Measurements from ENCODE around the gene BCL7C. TPM values are rescaled to one million over a fixed set of nuclear protein-coding genes. Genes with fewer than 3 reads are reported as not detected.

The BCL7C gene
- total and polyA plus RNA-seq, 2 of the 13 experiments (the other 11 are each of a cell fraction or from before 2014, with no cell fraction given), result 17.7 to 33.8 TPM

DNA sequence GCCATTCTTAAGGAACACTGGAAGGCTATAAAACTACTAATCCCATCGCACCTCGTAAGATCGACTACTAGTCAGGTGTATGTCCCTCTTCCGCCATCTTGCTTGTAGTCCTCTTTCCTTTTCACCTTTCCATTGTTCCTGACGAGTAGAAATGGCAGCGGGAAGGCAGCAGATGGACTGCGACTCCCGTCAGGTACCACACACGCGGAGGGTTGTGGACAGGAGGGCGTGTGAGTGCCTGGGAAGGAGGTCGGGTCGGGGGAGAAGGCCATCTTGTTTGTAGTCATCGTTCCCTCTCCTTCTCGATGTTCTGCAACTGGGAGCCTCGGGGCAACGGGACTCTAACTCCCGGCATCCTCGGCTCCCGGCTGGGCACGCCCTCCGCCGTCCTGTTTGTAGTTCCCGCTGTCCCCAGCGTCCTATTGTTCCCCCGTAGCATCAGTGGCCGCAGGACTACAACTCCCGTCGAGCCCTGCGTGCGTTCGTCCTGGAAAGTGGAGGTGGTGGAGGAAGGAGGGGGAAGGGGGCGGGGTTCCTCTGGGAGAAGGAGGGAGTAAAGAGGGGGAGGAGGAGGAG is 29.2 kb upstream of the BCL7C start (continued):
- TF ChIP-seq ZNF878 (CRISPR knock-in tag; IDR thresholded peaks at IDR 0.05) (no peak), NCOA1 (CRISPR knock-in tag; IDR thresholded peaks at IDR 0.05) (no peak; the same call in none of the 2 replicates), ZSCAN31 (CRISPR knock-in tag; IDR thresholded peaks at IDR 0.05; ENCODE audit: low read depth) (peak; percentile 16; the same call in 1 of the 2 replicates), BCL6 (CRISPR knock-in tag; IDR thresholded peaks at IDR 0.05) (peak; percentile 68; the same call in 1 of the 2 replicates), ZNF143 (CRISPR knock-in tag; IDR thresholded peaks at IDR 0.05) (peak; percentile 74), THAP9 (CRISPR knock-in tag; IDR thresholded peaks at IDR 0.05; ENCODE audit: borderline replicate concordance) (peak; percentile 83; the same call in 1 of the 2 replicates), YEATS2 (CRISPR knock-in tag; IDR thresholded peaks at IDR 0.05; ENCODE audit: borderline replicate concordance) (no peak; the same call in 1 of the 2 replicates), PATZ1 (CRISPR knock-in tag; IDR thresholded peaks at IDR 0.05) (no peak), ZNF747 (CRISPR knock-in tag; IDR thresholded peaks at IDR 0.05; ENCODE audit: borderline replicate concordance) (peak; percentile 51; the same call in 1 of the 2 replicates), ZBTB42 (CRISPR knock-in tag; IDR thresholded peaks at IDR 0.05) (no peak; the same call in 1 of the 2 replicates), ZNF383 (CRISPR knock-in tag; IDR thresholded peaks at IDR 0.05; ENCODE audit: borderline replicate concordance) (no peak), KAT2B (IDR thresholded peaks at IDR 0.05; ENCODE audit: borderline replicate concordance, low read depth, low read length) (no peak), AGO2 (optimal IDR thresholded peaks at IDR 0.05; ENCODE audit: low read depth, low read length) (no peak), ZNF10 (CRISPR knock-in tag; IDR thresholded peaks at IDR 0.05; ENCODE audit: borderline replicate concordance, low read depth) (no peak)
- TF ChIP-seq, protein P1, sequence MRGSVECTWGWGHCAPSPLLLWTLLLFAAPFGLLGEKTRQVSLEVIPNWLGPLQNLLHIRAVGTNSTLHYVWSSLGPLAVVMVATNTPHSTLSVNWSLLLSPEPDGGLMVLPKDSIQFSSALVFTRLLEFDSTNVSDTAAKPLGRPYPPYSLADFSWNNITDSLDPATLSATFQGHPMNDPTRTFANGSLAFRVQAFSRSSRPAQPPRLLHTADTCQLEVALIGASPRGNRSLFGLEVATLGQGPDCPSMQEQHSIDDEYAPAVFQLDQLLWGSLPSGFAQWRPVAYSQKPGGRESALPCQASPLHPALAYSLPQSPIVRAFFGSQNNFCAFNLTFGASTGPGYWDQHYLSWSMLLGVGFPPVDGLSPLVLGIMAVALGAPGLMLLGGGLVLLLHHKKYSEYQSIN (CRISPR knock-in tag; IDR thresholded peaks at IDR 0.05; ENCODE audit: borderline replicate concordance), result no peak
- TF ChIP-seq, protein P2, sequence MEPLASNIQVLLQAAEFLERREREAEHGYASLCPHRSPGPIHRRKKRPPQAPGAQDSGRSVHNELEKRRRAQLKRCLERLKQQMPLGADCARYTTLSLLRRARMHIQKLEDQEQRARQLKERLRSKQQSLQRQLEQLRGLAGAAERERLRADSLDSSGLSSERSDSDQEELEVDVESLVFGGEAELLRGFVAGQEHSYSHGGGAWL (CRISPR knock-in tag; IDR thresholded peaks at IDR 0.05), result no peak

All from HepG2 (cell line).